GM18508 (cell line): ENCODE measurements around the gene HIGD1B.
"Not testable (repeated sequence)": the region's sequence is repeated elsewhere in the genome, so short reads cannot be mapped to it uniquely, and the experiment has no call there.

ENCODE experiments used
- ATAC-seq: cut with Tn5 transposase; IDR thresholded peaks from one replicate; pipeline ENCODE4 v1.9.1; 2021; ENCODE audit warnings: moderate number of reproducible peaks; ENCODE audit not compliant: insufficient read depth, unreplicated experiment

HIGD1B gene

DNA sequence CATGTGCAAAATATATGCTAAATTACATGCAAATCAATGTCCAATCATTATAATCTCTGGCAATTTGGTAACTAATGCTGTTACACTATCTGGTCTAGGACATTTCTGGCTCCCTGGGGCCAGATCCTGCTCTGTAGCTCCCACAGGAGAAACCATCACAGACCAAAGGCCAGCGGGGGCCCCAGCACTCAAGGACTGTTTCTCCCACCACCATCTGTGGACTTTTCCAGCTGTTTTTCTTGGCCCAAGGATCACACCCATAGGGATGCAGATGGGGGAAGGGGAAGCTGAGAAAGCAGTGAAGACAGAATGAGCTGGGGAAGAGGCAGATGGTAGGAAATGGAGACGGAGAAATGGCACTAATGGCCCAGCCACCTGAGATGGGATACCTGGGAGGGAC lies at the start of gene HIGD1B:
HIGD1B (plus strand) TSS at position 298 of the 400 bp plus-strand sequence. CDS start 270 bp downstream, outside the sequence.
- no peak for ATAC-seq

DNA sequence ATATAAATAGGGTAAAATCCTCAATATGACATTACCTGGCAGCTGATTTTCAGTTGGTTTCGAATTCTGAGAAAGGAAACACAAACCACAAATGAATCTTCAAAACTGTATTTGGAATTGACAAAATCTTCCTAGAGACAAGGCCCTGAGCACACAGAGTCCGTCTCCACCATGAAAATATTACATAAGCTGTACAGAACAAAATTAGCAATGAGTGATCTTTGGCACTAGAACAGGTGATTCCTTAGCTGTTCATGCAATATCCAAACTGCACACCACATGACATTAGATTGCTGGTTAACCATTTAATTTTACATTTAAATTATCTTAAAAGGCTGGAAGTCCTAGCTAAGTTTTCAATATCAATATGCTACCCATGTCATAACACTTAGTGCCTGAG lies 49.3 kb upstream of the HIGD1B start:
- ATAC-seq, result no peak

DNA sequence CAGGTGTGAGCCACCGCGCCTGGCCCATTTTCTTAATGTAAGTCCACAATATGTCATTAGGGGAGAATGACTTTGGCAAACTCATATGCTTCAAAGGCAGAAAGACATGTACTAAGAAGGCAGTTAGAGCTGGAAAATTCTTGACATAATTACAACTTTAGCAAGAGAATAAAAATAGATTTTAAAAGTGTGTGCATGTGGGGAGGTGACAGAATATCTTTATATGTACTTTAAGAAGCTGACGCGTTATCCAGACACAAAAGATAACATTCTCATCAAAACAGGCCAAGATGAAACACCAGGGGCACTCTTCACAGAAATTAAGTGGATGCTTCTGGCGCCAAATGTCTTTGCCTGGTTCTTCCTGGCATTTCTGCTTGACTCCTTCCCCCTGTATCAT lies 45.8 kb upstream of the HIGD1B start:
- no peak for ATAC-seq

GRCh38 chr17:44804302-44805089 lies 43.2 kb upstream of the HIGD1B start:
- no peak for ATAC-seq

DNA sequence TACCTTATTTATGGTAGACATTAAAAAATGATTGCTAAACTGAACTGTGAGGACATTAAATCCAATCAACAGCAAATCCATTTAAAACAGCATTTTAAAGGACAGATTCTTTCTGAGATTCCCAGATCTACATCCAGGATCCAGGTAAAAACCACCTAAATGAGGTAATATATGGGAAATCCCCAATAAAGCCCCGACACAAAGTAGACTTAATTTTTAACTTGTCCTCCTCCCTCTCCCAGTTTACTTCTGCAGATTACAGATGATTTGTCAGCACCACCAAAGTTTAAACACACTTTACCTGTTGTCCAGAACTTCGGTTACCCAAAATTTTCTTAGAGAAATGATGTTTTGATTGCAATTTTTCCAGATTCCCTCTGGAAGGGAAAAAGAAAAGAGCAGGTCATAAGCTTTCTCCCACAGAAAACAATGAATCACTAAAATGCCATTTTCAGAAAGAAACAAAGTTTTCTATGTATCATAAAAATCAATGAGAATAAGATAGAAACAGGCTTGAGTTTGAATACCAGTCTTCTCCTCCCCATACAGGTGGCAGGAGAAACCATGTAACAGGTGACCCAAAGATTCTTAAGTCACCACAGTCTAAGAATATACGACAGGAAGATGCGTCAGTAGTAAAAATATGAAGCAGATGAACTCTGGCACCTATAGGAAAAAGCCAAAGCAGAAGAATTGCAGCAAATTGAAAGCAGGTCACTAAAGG lies 40.4 kb upstream of the HIGD1B start:
- ATAC-seq, result no peak

DNA sequence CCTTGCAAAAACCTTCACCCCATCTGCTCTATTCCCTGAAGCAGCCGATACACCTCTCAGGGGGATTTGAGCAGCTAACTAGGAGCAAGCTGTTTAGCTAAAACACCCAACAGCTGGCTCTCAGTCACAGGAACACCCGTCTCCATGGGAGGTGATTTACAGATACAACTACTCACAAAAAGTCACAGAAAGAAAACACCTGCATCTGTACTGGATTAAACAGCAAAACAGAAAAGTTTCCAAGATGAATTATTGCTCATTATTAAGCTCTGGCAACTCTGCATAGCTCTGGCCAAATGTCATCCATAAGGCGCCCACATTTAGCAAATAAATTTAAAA lies 39.9 kb upstream of the HIGD1B start:
- no peak for ATAC-seq

GRCh38 chr17:44808156-44808555 lies 39.5 kb upstream of the HIGD1B start:
- ATAC-seq, result no peak

GRCh38 chr17:44808656-44809388 lies 38.9 kb upstream of the HIGD1B start:
- ATAC-seq, result not testable (repeated sequence)

- no peak for ATAC-seq
Observed at GRCh38 chr17:44812263-44812662, 35.4 kb upstream of the HIGD1B start.

DNA sequence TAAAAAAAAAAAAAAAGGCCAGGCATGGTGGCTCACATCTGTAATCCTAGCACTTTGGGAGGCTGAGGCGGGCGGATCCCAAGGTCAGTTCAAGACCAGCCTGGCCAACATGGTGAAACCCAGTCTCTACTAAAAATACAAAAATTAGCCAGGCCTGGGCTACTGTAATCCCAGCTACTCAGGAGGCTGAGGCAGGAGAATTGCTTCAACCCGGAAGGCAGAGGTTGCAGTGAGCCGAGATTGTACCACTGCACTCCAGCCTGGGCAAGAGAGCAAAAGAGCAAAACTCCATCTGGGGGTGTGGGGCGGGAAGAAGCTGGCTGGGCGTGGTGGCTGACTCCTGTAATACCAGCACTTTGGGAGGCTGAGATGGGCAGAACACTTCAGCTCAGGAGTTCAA lies 29.2 kb upstream of the HIGD1B start:
- ATAC-seq, result not testable (repeated sequence)

GRCh38 chr17:44820631-44821212 lies 27.0 kb upstream of the HIGD1B start:
- no peak for ATAC-seq

- not testable (repeated sequence) for ATAC-seq
Observed at GRCh38 chr17:44825236-44825635, 22.4 kb upstream of the HIGD1B start.

GRCh38 chr17:44826123-44826790 lies 21.4 kb upstream of the HIGD1B start:
- no peak for ATAC-seq

GRCh38 chr17:44827863-44828262 lies 19.8 kb upstream of the HIGD1B start:
- no peak for ATAC-seq

- ATAC-seq, result no peak
Observed at GRCh38 chr17:44828919-44829522, 18.7 kb upstream of the HIGD1B start.

DNA sequence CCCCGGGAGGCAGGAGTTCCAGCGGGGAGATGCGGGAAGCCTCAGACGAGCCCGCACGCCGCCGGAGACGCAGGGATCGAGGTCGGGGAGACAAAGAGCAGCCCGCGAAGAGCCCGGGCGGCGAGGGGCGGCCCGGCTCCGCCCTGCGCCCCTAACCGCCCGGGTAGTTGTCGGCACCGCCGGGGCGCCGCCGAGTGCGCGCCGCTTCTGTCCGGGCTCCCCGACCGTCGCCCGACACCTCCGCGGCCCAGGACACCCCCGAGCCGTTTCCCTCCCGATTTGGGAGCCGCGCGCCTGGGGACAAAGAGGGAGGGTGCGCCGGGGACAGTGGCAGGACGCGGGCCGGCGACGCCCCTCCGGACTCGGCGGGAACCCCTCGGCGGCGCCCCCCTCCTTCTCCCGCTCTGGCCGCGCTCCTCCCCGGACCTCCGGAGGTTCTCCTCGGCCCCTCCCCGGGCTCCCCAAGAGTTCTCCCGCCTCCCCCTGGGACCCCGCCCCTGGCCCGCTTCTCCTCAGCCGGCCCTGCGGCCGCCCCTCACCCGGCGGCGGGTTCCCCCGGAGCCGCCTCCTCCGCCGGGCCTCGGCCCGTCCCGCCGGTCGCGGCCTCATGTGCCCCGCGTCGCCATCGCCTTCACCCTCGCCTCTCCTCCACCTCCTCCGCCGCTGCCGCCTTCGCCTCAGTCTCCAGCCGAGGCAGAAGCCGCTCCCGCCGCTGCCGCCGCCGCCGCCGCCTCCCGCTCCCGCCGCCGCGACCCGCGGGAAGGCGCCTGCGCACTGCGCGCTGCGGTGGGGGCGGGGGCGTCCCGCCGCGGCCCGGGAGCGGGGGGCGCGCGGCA lies 17.9 kb upstream of the HIGD1B start, which contains the start of gene GJC1:
GJC1 (minus strand) TSS at position 765 of the 836 bp plus-strand sequence. CDS start 24,470 bp downstream, outside the sequence.
- no peak for ATAC-seq

DNA sequence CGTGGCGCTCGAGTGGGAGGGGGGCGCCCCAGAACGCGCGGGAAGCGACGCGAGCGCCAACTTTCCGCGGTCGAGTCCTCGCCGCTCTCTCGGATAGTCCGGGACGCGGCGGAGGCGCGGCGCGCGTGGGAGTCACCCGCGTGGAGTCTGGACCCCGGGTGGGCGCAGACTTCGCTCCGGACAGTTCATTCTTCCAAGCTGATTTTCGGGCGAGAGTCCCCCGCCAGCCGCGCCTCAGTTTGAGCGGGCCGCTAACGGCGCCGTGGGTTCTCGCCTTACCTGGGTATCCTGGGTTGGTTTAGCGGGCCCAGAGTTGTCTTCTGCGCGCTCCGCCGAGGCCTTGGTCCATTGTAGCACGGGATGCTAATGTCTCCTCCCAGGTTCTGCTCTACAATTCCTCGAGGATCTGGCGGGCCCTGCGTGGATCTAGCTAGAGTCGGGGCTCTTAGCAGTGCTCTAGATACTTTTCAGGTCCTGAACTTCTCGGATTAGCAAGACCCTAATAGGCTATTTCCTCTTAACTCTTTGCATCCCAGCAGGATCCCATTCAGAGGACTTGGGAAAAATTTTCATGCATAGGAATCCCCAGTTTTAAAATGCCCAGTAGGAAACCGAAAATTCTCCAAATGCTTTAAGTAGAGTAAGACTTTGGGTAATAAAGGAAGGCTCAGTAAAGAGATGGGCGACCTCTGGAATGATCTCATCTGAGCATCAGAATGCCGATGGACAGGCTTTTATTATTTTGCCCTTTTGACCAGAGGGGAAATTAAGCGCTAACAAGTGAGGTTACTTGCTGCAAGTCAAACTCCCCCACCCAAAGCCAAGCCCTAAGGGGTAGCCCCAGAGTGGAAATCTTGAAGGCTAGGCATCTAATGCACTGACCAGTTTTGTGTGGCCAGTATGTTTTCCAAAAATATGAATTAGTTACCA lies 17.1 kb upstream of the HIGD1B start:
- ATAC-seq, result no peak

DNA sequence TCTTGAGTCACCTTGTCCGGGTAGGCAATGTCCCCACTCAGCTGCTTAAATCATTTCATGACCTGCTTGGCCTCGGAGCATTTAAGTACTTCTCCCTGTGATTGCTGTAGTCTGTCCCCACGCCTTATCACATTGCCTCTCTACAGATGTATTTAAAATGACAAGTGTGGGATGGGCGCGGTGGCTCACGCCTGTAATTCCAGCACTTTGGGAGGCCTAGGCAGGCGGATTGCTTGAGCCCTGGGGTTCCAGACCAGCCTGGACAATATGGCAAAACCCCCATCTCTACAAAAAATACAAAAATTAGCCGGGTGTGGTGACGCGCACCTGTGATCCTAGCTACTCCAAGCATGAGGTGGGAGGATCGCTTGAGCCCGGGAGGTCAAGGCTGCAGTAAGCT lies 16.3 kb upstream of the HIGD1B start:
- ATAC-seq, result no peak
